ENCODE data around the gene PURA. TPM values are rescaled to one million over a fixed set of nuclear protein-coding genes. Genes with fewer than 3 reads are reported as not detected.

Gene PURA
- total RNA-seq (2022) (20.1 and 24.6 TPM in 2 replicates), Bru-seq, nascent RNA (percentile 92 among the genes with signal in this experiment), BruChase-seq, experiment 1, labeled RNA remaining after a 6-hour chase (percentile 99 among the genes with signal in this experiment), BruChase-seq, experiment 2, labeled RNA remaining after a 2-hour chase (percentile 99 among the genes with signal in this experiment)
- long read RNA-seq, full-length matches to known transcripts, result 26 of 30 reads
- long read RNA-seq, partial matches to known transcripts, result 0 of 30 reads
- long read RNA-seq, other reads (novel, unspliced or antisense), result 4 of 30 reads

GRCh38 chr5:140113699-140114263, at the start of gene PURA:
PURA (plus strand) TSS chr5:140114109; CDS start chr5:140114182, 73 bp downstream.
- intact Hi-C loops (cut with micrococcal nuclease), result loop anchor here (2.0 kb wide), 2 partner anchors 19 to 31 kb away; no protein-coding TSS in a partner anchor
- H3K4me3 Mint-ChIP-seq (ENCODE audit: unreplicated experiment), result peak within 1 kb of the TSS; percentile 88
- H3K4me1 Mint-ChIP-seq (ENCODE audit: insufficient read depth, unreplicated experiment), result peaks cover 70% of the 10 kb centered on the region
- peak; percentile 9 for TF ChIP-seq CTCF (IDR thresholded peaks at IDR 0.05; ENCODE audit: unreplicated experiment)
- DNase-seq (ENCODE audit: unreplicated experiment), result peak; percentile 98
- CTCF ChIA-PET, result interaction anchor here (1.2 to 8.5 kb wide), 3 partner anchors 9 to 139 kb away, joined by 3 to 89 read pairs (median 5); no protein-coding TSS in a partner anchor
- H3K27ac Mint-ChIP-seq (ENCODE audit: low read depth, unreplicated experiment), result peak within 1 kb of the TSS; percentile 87
- POLR2A ChIA-PET, result interaction anchor here (0.8 to 10.9 kb wide), 14 partner anchors 6 to 287 kb away, joined by 3 to 147 read pairs (median 5); partner anchors contain the start of gene HBEGF
- no peaks in the 10 kb centered on the region for H3K9me3 Mint-ChIP-seq (ENCODE audit: unreplicated experiment)
- no TSS peak for BruUV-seq (replicated peaks)
- H3K27me3 Mint-ChIP-seq (ENCODE audit: insufficient read depth, unreplicated experiment), result no peaks in the 10 kb centered on the region
- peaks cover 10% of the 10 kb centered on the region for H3K36me3 Mint-ChIP-seq (ENCODE audit: insufficient read depth, unreplicated experiment)

- Mint-ChIP-seq H3K9me3 (ENCODE audit: unreplicated experiment) (no peaks in the 10 kb centered on the region), H3K4me1 (ENCODE audit: insufficient read depth, unreplicated experiment) (no peaks in the 10 kb centered on the region), H3K36me3 (ENCODE audit: insufficient read depth, unreplicated experiment) (no peaks in the 10 kb centered on the region), H3K27me3 (ENCODE audit: insufficient read depth, unreplicated experiment) (peaks cover 20% of the 10 kb centered on the region), H3K4me3 (ENCODE audit: unreplicated experiment) (no peak overlapping the region), H3K27ac (ENCODE audit: low read depth, unreplicated experiment) (no peak overlapping the region)
- POLR2A ChIA-PET, result interaction anchor here (0.6 to 1.5 kb wide), 9 partner anchors 33 to 148 kb away, joined by 3 to 6 read pairs (median 4); no protein-coding TSS in a partner anchor
- CTCF ChIA-PET, result interaction anchor here (0.6 to 9.2 kb wide), 57 partner anchors 8 to 1229 kb away, joined by 3 to 215 read pairs (median 4); partner anchors contain the start of genes HBEGF, NRG2 and SLC4A9
- intact Hi-C loops (cut with micrococcal nuclease), result loop anchor here (1.0 to 2.0 kb wide), 3 partner anchors 34 to 84 kb away; no protein-coding TSS in a partner anchor
- DNase-seq (ENCODE audit: unreplicated experiment), result no peak
- no TSS peak for BruUV-seq (replicated peaks)
- no peak for TF ChIP-seq CTCF (IDR thresholded peaks at IDR 0.05; ENCODE audit: unreplicated experiment)
These were observed 41.1 kb upstream of the PURA start for GRCh38 chr5:140072812-140073211.

GRCh38 chr5:140073296-140073695, 40.6 kb upstream of the PURA start:
- peaks cover 15% of the 10 kb centered on the region for H3K27me3 Mint-ChIP-seq (ENCODE audit: insufficient read depth, unreplicated experiment)

More at GRCh38 chr5:140073296-140073695, 40.6 kb upstream of the PURA start:
- ChIA-PET CTCF (interaction anchor here (0.6 to 9.2 kb wide), 46 partner anchors 8 to 1230 kb away, joined by 3 to 215 read pairs (median 5); partner anchors contain the start of genes HBEGF, NRG2 and SLC4A9), POLR2A (interaction anchor here (0.7 to 1.5 kb wide), 9 partner anchors 21 to 85 kb away, joined by 3 to 6 read pairs (median 4); partner anchors contain the start of gene PURA)
- H3K4me1 Mint-ChIP-seq (ENCODE audit: insufficient read depth, unreplicated experiment), result no peaks in the 10 kb centered on the region
- no peaks in the 10 kb centered on the region for H3K9me3 Mint-ChIP-seq (ENCODE audit: unreplicated experiment)
- H3K4me3 Mint-ChIP-seq (ENCODE audit: unreplicated experiment), result no peak overlapping the region
- H3K27ac Mint-ChIP-seq (ENCODE audit: low read depth, unreplicated experiment), result no peak overlapping the region
- peak; percentile 64 for TF ChIP-seq CTCF (IDR thresholded peaks at IDR 0.05; ENCODE audit: unreplicated experiment)
- H3K36me3 Mint-ChIP-seq (ENCODE audit: insufficient read depth, unreplicated experiment), result no peaks in the 10 kb centered on the region
- BruUV-seq (replicated peaks), result no TSS peak
- intact Hi-C loops (cut with micrococcal nuclease), result loop anchor here (1.0 to 2.0 kb wide), 3 partner anchors 34 to 84 kb away; no protein-coding TSS in a partner anchor
- peak; percentile 33 for DNase-seq (ENCODE audit: unreplicated experiment)
